Spleen (tissue), 11 donors: ENCODE results near the gene CITED4. TPM values are rescaled to one million over a fixed set of nuclear protein-coding genes. Genes with fewer than 3 reads are reported as not detected.

Experiments used
- DNase-seq: peaks from one replicate; pipeline ENCODE4 v3.0.0-alpha.2; 2020
- H3K27ac ChIP-seq, 8 donors: fragments of 200-600 bp; sonication (generic) in 7 of 8; 1 replicate in 4 of 8; 2 replicates in 4 of 8; pipeline versions ENCODE4 v1.5.0 to v1.8.0; 2016 to 2021; ENCODE audit warnings: inconsistent platforms in 4 of 8, mild to moderate bottlenecking in 4 of 8, moderate library complexity in 1 of 8
- H3K27me3 ChIP-seq, 7 donors: fragments of 200-600 bp; sonication (generic) in 6 of 7; replicated peaks in 1 of 7; 1 replicate in 4 of 7; 2 replicates in 3 of 7; pipeline versions ENCODE4 v1.5.0 to v1.8.0; 2016 to 2021; ENCODE audit warnings: inconsistent platforms in 3 of 7, mild to moderate bottlenecking in 1 of 7
- H3K36me3 ChIP-seq, 6 donors: fragments of 200-600 bp; sonication (generic) in 5 of 6; 1 replicate in 4 of 6; 2 replicates in 2 of 6; pipeline versions ENCODE4 v1.5.0 to v1.8.0; 2016 to 2021; ENCODE audit warnings: inconsistent platforms in 2 of 6
- H3K4me1 ChIP-seq, 6 donors: fragments of 200-600 bp; sonication (generic) in 5 of 6; 1 replicate in 3 of 6; 2 replicates in 3 of 6; pipeline versions ENCODE4 v1.5.0 to v1.8.0; 2016 to 2021; ENCODE audit warnings: inconsistent platforms in 3 of 6
- H3K4me3 ChIP-seq, 8 donors: fragments of 200-600 bp; sonication (generic) in 7 of 8; 1 replicate in 4 of 8; 2 replicates in 4 of 8; pipeline versions ENCODE4 v1.5.0 to v1.8.0; 2016 to 2021; ENCODE audit warnings: inconsistent platforms in 4 of 8, mild to moderate bottlenecking in 4 of 8, moderate library complexity in 2 of 8
- H3K9me3 ChIP-seq, 8 donors: fragments of 200-600 bp; sonication (generic) in 7 of 8; 1 replicate in 4 of 8; 2 replicates in 4 of 8; pipeline versions ENCODE4 v1.5.0 to v1.8.0; 2016 to 2021; ENCODE audit warnings: inconsistent platforms in 4 of 8
- CTCF ChIP-seq, 11 experiments: fragments of 200-600 bp in 7 of 11; fragments of 450-650 bp in 4 of 11; sonication (generic) in 4 of 11; IDR thresholded peaks in 8 of 11; conservative IDR thresholded peaks in 3 of 11; 1 replicate in 7 of 11; 2 replicates in 4 of 11; pipeline versions ENCODE4 v1.4.0 to v1.8.0; 2016 to 2021; ENCODE audit warnings: antibody characterized with exemption in 11 of 11, inconsistent platforms in 4 of 11, mild to moderate bottlenecking in 1 of 11
- POLR2A ChIP-seq, 3 donors: fragments of 450-650 bp; IDR thresholded peaks; one replicate each; pipeline ENCODE4 v1.5.1; 2017; ENCODE audit warnings: antibody characterized with exemption in 3 of 3, mild to moderate bottlenecking in 1 of 3
- POLR2AphosphoS5 ChIP-seq, 3 donors: sonication (generic); formaldehyde crosslinking; IDR thresholded peaks; one replicate each; pipeline ENCODE4 v1.5.1; 2017; ENCODE audit warnings: antibody characterized with exemption in 3 of 3
- WGBS, 5 donors: extraction: QIAGEN DNeasy Blood & Tissue Kit in 3 of 5; methylation state at CpG; one replicate each; pipeline versions ENCODE4 v1.1.5 to v1.1.7; 2013 to 2018; 5-methylcytosine and 5-hydroxymethylcytosine counted together
- intact Hi-C: fragments of 100-400 bp; cut with DNase I; formaldehyde crosslinking; loops from one replicate; pipeline ENCODE4 v1.15.0; 2023; ENCODE audit warnings: low total_unique reads
- polyA plus RNA-seq, 3 donors: library from polyadenylated mRNA; stranded (reverse); fragments of 200-250 nt; gene quantifications; one replicate each; pipeline ENCODE4 v1.2.1, GENCODE V29; 2013
- total RNA-seq, 7 donors: library from RNA; depleted of rRNA in 3 of 7; stranded (reverse); fragments of >200 nt in 3 of 7; fragmentation: NEBNext Ultra II Directional in 4 of 7; extraction: Animal tissue kit (Norgen Biotek cat#: 25700) in 4 of 7; gene quantifications; one replicate each; pipeline versions ENCODE4 v1.1.0 to v1.2.1, GENCODE V29; 2016 to 2021
- donor health status: healthy with polysubstance abuse.
- donor health status: DM: no; HTN: no; CAD: no; lungs with moderate emphysema.
- donor health status: DM: no; HTN: no; CAD: no.
- donor health status: Bipolar disorder and iron deficiency.
- donor health status: healthy.
- donor health status: DM: no; HTN: no; CAD: no.
- donor health status: DM: yes; HTN: yes; CAD: no.

The CITED4 gene
- total and polyA plus RNA-seq, 10 donors, result 10.0 to 98.8 (median 46.8) TPM

GRCh38 chr1:40903106-40903505 is 40.9 kb upstream of the CITED4 start:
- H3K27me3 ChIP-seq, result no peaks in the 10 kb centered on the region
- H3K4me1 ChIP-seq, result peaks cover 0 to 19% (median 4%) of the 10 kb centered on the region in 6 donors
- DNase-seq, result no peak
- TF ChIP-seq POLR2A (IDR thresholded peaks at IDR 0.05), result no peak
- no peak for TF ChIP-seq POLR2AphosphoS5 (IDR thresholded peaks at IDR 0.05)
- TF ChIP-seq CTCF (IDR thresholded peaks at IDR 0.05 in 8 of 11, conservative IDR thresholded peaks at IDR 0.05 in 3 of 11), result no peak
- H3K9me3 ChIP-seq, result no peaks in the 10 kb centered on the region
- 92 to 100% (median 97%) methylated on average over 1 of the region's 1 CpG for WGBS, 5 donors
- H3K4me3 ChIP-seq, result no peak overlapping the region
- H3K36me3 ChIP-seq, result no peaks in the 10 kb centered on the region
- intact Hi-C loops, result no loop called here
- H3K27ac ChIP-seq, result no peak overlapping the region

- Histone ChIP-seq H3K27ac (no peak overlapping the region), H3K4me3 (no peak overlapping the region), H3K36me3 (no peaks in the 10 kb centered on the region), H3K4me1 (peaks cover 0 to 22% (median 4%) of the 10 kb centered on the region in 6 donors), H3K9me3 (no peaks in the 10 kb centered on the region), H3K27me3 (no peaks in the 10 kb centered on the region)
- 63 to 71% (median 67%) methylated on average over 18 of the region's 18 CpGs for WGBS, 5 donors
- TF ChIP-seq POLR2AphosphoS5 (IDR thresholded peaks at IDR 0.05), result no peak
- TF ChIP-seq POLR2A (IDR thresholded peaks at IDR 0.05), result no peak
- no peak for TF ChIP-seq CTCF (IDR thresholded peaks at IDR 0.05 in 8 of 11, conservative IDR thresholded peaks at IDR 0.05 in 3 of 11)
- intact Hi-C loops, result no loop called here
- no peak for DNase-seq
Observed at GRCh38 chr1:40901886-40902852, 40.0 kb upstream of the CITED4 start.

DNA sequence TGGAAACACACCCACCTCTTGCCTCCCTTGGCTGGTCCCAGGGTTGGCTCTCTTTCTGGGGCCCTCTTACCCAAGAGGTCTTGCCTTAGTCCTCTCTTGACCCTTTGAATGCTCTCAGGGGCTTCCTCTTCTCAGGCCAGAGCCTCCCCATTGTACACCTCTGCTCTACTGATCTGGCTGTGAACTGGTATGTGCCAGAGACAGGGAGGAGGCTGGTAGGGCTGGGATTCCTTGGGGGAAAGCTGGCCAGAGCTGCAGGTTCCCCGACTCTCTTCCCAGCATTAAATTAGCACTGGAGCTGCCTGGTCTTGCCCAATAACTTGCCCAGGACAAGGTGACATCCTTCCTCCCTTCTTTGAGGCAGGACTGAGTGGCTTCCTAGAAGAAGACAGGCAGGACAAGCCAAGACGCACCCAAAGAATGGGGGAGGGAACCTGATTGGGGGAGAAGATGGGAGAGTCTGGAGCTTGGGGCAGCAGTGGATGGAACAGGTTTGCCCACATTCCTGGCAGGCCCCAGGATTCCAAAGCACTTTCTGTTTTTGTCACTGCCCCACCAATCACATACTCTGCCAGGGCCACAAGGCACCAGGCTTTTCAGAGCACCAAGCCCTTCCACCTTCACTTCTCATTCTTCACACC is 37.2 kb upstream of the CITED4 start:
- intact Hi-C loops, result no loop called here
- 75 to 95% (median 84%) methylated on average over 2 of the region's 2 CpGs for WGBS, 5 donors

More for the DNA sequence above, 37.2 kb upstream of the CITED4 start:
- Histone ChIP-seq H3K4me1 (peaks cover 0 to 11% (median 3%) of the 10 kb centered on the region in 6 donors), H3K27me3 (no peaks in the 10 kb centered on the region), H3K4me3 (no peak overlapping the region), H3K36me3 (no peaks in the 10 kb centered on the region), H3K9me3 (peaks cover 3 to 16% (median 12%) of the 10 kb centered on the region in 8 donors), H3K27ac (no peak overlapping the region)
- DNase-seq, result no peak
- no peak for TF ChIP-seq POLR2A (IDR thresholded peaks at IDR 0.05)
- TF ChIP-seq CTCF (IDR thresholded peaks at IDR 0.05 in 8 of 11, conservative IDR thresholded peaks at IDR 0.05 in 3 of 11), result no peak
- no peak for TF ChIP-seq POLR2AphosphoS5 (IDR thresholded peaks at IDR 0.05)
